Bronchial epithelial cell (primary cell): Measurements from ENCODE around the gene SAPCD2. TPM values are rescaled to one million over a fixed set of nuclear protein-coding genes. Genes with fewer than 3 reads are reported as not detected.

Experiments used
- DNase-seq: peaks from one replicate; pipeline ENCODE4 v3.0.0-alpha.2; 2010; ENCODE audit warnings: low read depth
- FAIRE-seq: peaks from 2 replicates; lab custom pipeline; 2011; peaks lifted over from hg19 to GRCh38; lab: Jason Lieb, UNC
- H3K27me3 ChIP-seq: 2 replicates; pipeline ENCODE4 v1.5.1; 2011; ENCODE audit warnings: low read length; ENCODE audit not compliant: control insufficient read depth, insufficient read depth
- H3K36me3 ChIP-seq: 2 replicates; pipeline ENCODE4 v1.5.1; 2011; ENCODE audit warnings: low read length; ENCODE audit not compliant: control insufficient read depth, insufficient read depth
- H3K4me3 ChIP-seq: 2 replicates; pipeline ENCODE4 v1.5.1; 2011; ENCODE audit warnings: mild to moderate bottlenecking, low read depth, low read length, control low read depth
- total RNA-seq: library from RNA; depleted of rRNA; stranded (reverse); fragments of >200 nt; gene quantifications from 2 replicates; pipeline ENCODE4 v1.2.1, GENCODE V29; 2014
- TF ChIP-seq, protein P1 (sequence below): IDR thresholded peaks from 2 replicates; pipeline ENCODE4 v1.5.1; 2011; ENCODE audit warnings: mild to moderate bottlenecking, moderate library complexity, low read length, control low read depth, inconsistent platforms; ENCODE audit not compliant: insufficient read depth, severe bottlenecking

The SAPCD2 gene
- total RNA-seq, 1 donor from 2014 or later: 0.26 TPM

DNA sequence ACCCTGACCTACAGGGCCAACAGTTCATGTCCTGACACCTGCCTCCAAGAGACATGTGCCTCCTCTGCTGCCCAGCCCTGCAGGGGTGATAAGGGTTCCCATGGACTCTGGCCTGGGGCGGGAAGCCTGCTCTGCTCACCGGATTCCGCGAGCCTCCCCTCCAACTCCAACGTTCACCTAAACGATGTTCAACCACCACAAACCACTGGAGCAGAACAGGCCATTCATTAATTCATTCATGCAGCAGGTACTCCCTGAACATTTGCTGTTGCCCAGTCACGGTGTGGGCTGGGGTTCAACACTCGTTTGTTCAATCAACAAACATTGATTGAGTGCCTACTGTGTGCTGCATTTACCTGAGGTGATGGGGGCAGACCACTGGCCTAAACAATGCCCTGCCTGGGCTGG, 3.6 kb upstream of the SAPCD2 start:
- Histone ChIP-seq H3K36me3 (no peaks in the 10 kb centered on the region), H3K4me3 (no peak overlapping the region), H3K27me3 (no peaks in the 10 kb centered on the region)
- DNase-seq: no peak
- FAIRE-seq: no peak
- TF ChIP-seq, protein P1, sequence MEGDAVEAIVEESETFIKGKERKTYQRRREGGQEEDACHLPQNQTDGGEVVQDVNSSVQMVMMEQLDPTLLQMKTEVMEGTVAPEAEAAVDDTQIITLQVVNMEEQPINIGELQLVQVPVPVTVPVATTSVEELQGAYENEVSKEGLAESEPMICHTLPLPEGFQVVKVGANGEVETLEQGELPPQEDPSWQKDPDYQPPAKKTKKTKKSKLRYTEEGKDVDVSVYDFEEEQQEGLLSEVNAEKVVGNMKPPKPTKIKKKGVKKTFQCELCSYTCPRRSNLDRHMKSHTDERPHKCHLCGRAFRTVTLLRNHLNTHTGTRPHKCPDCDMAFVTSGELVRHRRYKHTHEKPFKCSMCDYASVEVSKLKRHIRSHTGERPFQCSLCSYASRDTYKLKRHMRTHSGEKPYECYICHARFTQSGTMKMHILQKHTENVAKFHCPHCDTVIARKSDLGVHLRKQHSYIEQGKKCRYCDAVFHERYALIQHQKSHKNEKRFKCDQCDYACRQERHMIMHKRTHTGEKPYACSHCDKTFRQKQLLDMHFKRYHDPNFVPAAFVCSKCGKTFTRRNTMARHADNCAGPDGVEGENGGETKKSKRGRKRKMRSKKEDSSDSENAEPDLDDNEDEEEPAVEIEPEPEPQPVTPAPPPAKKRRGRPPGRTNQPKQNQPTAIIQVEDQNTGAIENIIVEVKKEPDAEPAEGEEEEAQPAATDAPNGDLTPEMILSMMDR: no peak

DNA sequence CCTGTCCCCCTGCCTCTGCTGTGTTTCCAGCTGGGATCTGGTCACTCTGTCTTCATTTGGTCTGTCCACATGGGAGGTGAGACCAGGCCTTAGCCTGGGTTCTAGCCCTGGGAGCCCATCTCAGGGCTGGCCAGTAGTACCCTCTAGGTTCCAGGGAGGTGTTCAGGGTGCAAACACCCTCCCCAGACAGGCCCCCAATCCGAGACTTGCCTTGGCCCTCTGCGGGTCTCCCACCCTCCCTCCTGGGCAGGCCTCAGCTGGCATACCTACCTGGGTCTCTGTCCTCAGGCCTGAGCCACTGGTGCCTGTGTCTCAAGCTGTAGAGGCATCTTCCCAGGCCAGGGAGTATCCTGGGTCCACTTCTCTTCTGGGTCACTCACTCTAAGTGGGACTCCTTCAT, 925 bp upstream of the SAPCD2 start:
- FAIRE-seq: no peak

DNA sequence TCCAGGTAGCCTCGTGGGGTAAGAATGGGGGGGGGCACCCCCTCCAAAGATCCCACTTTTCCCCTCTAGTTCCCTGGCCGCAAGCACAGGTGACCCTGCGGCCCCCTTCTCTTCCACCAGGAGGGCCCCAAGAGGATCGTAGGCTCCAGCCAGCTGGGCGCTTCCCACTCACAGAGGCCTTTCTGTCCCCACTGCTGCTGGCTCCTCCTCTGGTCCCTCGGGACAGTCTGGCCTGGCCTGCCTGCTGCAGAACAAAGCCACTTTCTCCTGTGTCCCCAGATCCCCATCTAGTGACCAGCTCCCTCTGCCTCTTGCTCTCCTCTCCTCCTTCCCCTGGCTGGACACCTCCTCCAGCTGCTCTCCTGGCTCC, 534 bp upstream of the SAPCD2 start:
- Histone ChIP-seq H3K27me3 (no peaks in the 10 kb centered on the region), H3K36me3 (no peaks in the 10 kb centered on the region), H3K4me3 (peak overlapping the region; percentile 36)
- FAIRE-seq: no peak
- no peak for DNase-seq
- TF ChIP-seq, protein P1: no peak

More for the DNA sequence above, 925 bp upstream of the SAPCD2 start:
- Histone ChIP-seq H3K4me3 (no peak overlapping the region), H3K36me3 (no peaks in the 10 kb centered on the region), H3K27me3 (no peaks in the 10 kb centered on the region)
- TF ChIP-seq, protein P1: no peak
- no peak for DNase-seq

DNA sequence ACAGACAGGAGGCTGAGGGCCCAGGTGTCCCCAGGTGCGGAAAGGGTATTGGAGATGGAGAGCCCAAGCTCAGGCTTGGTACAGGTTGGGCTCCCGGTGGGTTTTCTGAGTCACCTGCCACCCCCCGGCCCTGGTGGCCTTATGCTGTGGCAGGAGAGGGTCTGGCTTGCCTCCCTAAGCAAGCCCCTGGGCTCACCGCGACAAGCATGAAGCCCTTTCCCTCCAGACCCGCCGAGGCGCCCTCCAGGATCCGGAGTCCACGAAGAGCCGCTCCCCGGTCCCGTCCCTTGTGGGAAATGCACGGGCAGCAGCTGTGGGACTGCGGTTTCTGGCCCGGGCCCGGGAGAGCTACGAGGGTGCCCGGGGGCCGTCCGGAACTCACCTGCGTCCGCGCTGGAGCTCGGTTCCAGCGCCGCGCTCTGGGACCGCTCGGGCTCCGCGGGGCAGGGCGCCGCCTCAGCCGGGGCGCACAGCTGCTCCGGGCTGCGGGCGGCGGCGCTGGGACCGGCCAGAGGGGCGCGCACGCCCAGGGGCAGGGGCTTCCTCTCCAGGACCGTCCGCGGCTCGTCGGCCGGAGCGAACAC, 757 bp downstream of the SAPCD2 start:
- Histone ChIP-seq H3K4me3 (peak overlapping the region; percentile 36), H3K27me3 (no peaks in the 10 kb centered on the region), H3K36me3 (no peaks in the 10 kb centered on the region)
- no peak for DNase-seq
- no peak for FAIRE-seq
- TF ChIP-seq, protein P1: no peak

DNA sequence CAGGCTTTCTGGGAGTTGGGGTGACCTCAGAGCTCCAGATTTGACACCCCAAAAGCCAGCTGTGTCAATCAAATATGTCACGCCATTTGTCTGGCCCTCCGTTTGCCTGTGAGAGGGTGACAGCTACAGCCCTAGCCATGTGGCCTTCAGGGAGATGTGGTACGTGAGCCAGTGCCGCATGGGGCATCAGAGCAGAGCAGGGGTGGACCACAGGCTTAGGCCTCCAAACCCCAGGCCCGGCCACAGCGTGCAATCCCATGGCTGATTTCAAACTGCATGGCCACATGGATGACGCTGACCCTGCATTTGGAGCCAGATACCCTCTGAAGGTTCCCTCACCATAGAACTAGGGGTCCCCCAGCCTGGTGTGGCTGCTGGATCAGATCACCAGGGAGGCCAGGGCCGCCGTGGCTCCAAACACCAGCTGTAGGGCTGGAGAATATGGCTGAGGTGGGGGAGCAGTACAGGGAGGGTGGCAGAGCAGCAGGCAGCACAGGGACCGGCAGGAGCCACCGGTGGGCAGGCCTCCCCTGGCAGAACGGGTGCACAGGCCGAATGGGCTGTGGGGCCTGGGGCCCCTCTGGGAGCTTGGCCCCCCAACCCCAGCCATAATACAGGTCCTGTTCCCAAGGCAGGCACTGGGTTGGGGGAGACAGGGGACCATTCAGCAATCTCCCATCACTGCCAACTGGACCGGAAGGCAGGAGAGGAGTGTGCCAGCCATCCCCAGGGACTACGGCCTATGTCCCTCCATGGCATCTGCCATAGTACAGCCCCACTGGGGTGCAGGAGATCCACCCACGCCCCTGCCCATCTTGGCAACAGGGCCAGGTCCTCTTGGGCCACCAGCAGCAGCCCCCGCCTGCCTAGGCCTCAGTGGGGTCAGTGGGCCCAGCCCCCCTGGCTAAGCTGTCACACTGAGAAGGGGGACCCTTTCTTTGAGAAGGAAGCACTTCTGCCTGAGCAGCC, 1.5 kb downstream of the SAPCD2 start:
- DNase-seq (no peak), FAIRE-seq (no peak)
- Histone ChIP-seq H3K4me3 (peak overlapping the region; percentile 36), H3K27me3 (no peaks in the 10 kb centered on the region), H3K36me3 (no peaks in the 10 kb centered on the region)
- TF ChIP-seq, protein P1: no peak
